IMR-90 (cell line): Measurements from ENCODE around the gene UGT1A10. TPM values are rescaled to one million over a fixed set of nuclear protein-coding genes. Genes with fewer than 3 reads are reported as not detected.

Source experiments
- ATAC-seq: fragments of 200-7000 bp; cut with Tn5 transposase; 2 replicates; pipeline ENCODE4 v1.9.1; 2020; ENCODE audit warnings: low read depth, mild to moderate bottlenecking, moderate library complexity
- BruUV-seq: library from RNA; stranded (reverse); fragments of 400-500 nt; replicated peaks from 2 replicates; lab custom pipeline; 2021; lab: Mats Ljungman, UMichigan
- CTCF ChIA-PET: fragments of 300-600 bp; formaldehyde crosslinking; extraction: SDS; loops from one replicate; lab custom pipeline; 2021; ENCODE audit warnings: antibody characterized with exemption; lab: Yijun Ruan, JAX
- POLR2A ChIA-PET: fragments of 300-600 bp; sonication (Branson Sonifier 250); formaldehyde crosslinking; loops from one replicate; lab custom pipeline; 2022; ENCODE audit warnings: antibody characterized with exemption; ENCODE audit not compliant: unreplicated experiment; lab: Charles Lee
- DNase-seq: peaks from one replicate; pipeline ENCODE4 v3.0.0; 2013
- H2AFZ ChIP-seq: replicated peaks from 2 replicates; pipeline ENCODE3; 2013; ENCODE audit warnings: low read length, mild to moderate bottlenecking; ENCODE audit not compliant: poor library complexity
- H2AK5ac ChIP-seq: 2 replicates; pipeline ENCODE4 v1.6.1; 2013; ENCODE audit warnings: low read depth, low read length, inconsistent platforms
- H2AK9ac ChIP-seq: replicated peaks from 2 replicates; pipeline ENCODE3; 2013; ENCODE audit warnings: mild to moderate bottlenecking, low read depth, low read length, moderate library complexity; ENCODE audit not compliant: poor library complexity
- H2BK120ac ChIP-seq: 2 replicates; pipeline ENCODE4 v1.6.1; 2013; ENCODE audit warnings: low read depth, low read length, inconsistent platforms
- H2BK15ac ChIP-seq: 3 replicates; pipeline ENCODE4 v1.6.1; 2013; ENCODE audit warnings: low read depth, low read length, inconsistent platforms
- H2BK20ac ChIP-seq: 2 replicates; pipeline ENCODE4 v1.6.1; 2013; ENCODE audit warnings: low read depth, mild to moderate bottlenecking, inconsistent platforms, low read length, moderate library complexity
- H2BK5ac ChIP-seq: 2 replicates; pipeline ENCODE4 v1.6.1; 2013; ENCODE audit warnings: mild to moderate bottlenecking, low read depth, low read length, inconsistent platforms; ENCODE audit not compliant: poor library complexity, severe bottlenecking
- H3K14ac ChIP-seq: replicated peaks from 2 replicates; pipeline ENCODE4 v1.6.1; 2013; ENCODE audit warnings: low read depth, low read length, inconsistent platforms
- H3K18ac ChIP-seq: 2 replicates; pipeline ENCODE4 v1.6.1; 2013; ENCODE audit warnings: low read depth, low read length, control low read depth
- H3K23ac ChIP-seq: 2 replicates; pipeline ENCODE4 v1.6.1; 2013; ENCODE audit warnings: low read depth, low read length, inconsistent platforms
- H3K27ac ChIP-seq: 2 replicates; pipeline ENCODE4 v1.5.1; 2013; ENCODE audit warnings: mild to moderate bottlenecking, control low read depth, low read length; ENCODE audit not compliant: insufficient read depth
- H3K27me3 ChIP-seq: 2 replicates; pipeline ENCODE4 v1.6.1; 2013; ENCODE audit warnings: low read length; ENCODE audit not compliant: control insufficient read depth, insufficient read depth
- H3K36me3 ChIP-seq: 2 replicates; pipeline ENCODE4 v1.6.1; 2013; ENCODE audit warnings: low read length, mixed read lengths; ENCODE audit not compliant: control insufficient read depth, insufficient read depth
- H3K4ac ChIP-seq: 2 replicates; pipeline ENCODE4 v1.6.1; 2013; ENCODE audit warnings: low read depth, low read length, inconsistent platforms
- H3K4me1 ChIP-seq: 2 replicates; pipeline ENCODE4 v1.6.1; 2013; ENCODE audit warnings: low read length, mixed read lengths; ENCODE audit not compliant: control insufficient read depth, insufficient read depth
- H3K4me2 ChIP-seq: 2 replicates; pipeline ENCODE4 v1.6.1; 2013; ENCODE audit warnings: low read depth, mild to moderate bottlenecking, control low read depth, low read length, moderate library complexity
- H3K4me3 ChIP-seq: 2 replicates; pipeline ENCODE4 v1.5.1; 2013; ENCODE audit warnings: low read depth, mild to moderate bottlenecking, control low read depth, low read length, moderate library complexity; ENCODE audit not compliant: insufficient read depth
- H3K56ac ChIP-seq: 2 replicates; pipeline ENCODE4 v1.6.1; 2013; ENCODE audit warnings: low read length, inconsistent platforms; ENCODE audit not compliant: insufficient read depth; ENCODE audit errors: extremely low read depth
- H3K79me1 ChIP-seq, 2 experiments: 2 replicates each; pipeline ENCODE4 v1.6.1; 2013; ENCODE audit warnings: low read length in 2 of 2, inconsistent platforms in 1 of 2, low read depth in 1 of 2
- H3K9ac ChIP-seq: 2 replicates; pipeline ENCODE4 v1.6.1; 2013; ENCODE audit warnings: low read depth, low read length, control low read depth
- H3K9me1 ChIP-seq: 2 replicates; pipeline ENCODE4 v1.6.1; 2013; ENCODE audit warnings: low read length, inconsistent platforms; ENCODE audit not compliant: insufficient read depth
- H3K9me3 ChIP-seq: 2 replicates; pipeline ENCODE4 v1.6.1; 2013; ENCODE audit warnings: low read length; ENCODE audit not compliant: control insufficient read depth, insufficient read depth
- H4K20me1 ChIP-seq: 2 replicates; pipeline ENCODE4 v1.6.1; 2013; ENCODE audit warnings: low read length, inconsistent platforms; ENCODE audit not compliant: insufficient read depth
- H4K5ac ChIP-seq: 2 replicates; pipeline ENCODE4 v1.6.1; 2013; ENCODE audit warnings: mild to moderate bottlenecking, low read depth, low read length, control low read depth
- H4K8ac ChIP-seq, 2 experiments: 2 replicates each; pipeline ENCODE4 v1.6.1; 2013; ENCODE audit warnings: low read depth in 2 of 2, low read length in 2 of 2, control low read depth in 1 of 2, inconsistent platforms in 1 of 2
- H4K91ac ChIP-seq: 2 replicates; pipeline ENCODE4 v1.6.1; 2013; ENCODE audit warnings: low read depth, low read length, inconsistent platforms; ENCODE audit not compliant: insufficient read depth
- BHLHE40 ChIP-seq: fragments of 150-350 bp; IDR thresholded peaks from 2 replicates; pipeline ENCODE4 v1.6.1; 2016; ENCODE audit warnings: mild to moderate bottlenecking, low read depth, low read length
- CEBPB ChIP-seq: IDR thresholded peaks from 2 replicates; pipeline ENCODE4 v1.6.1; 2012; ENCODE audit warnings: low read depth, low read length, improper control_type of control experiment
- CHD1 ChIP-seq: IDR thresholded peaks from 2 replicates; pipeline ENCODE4 v1.6.1; 2012; ENCODE audit warnings: low read depth, low read length, improper control_type of control experiment
- CTCF ChIP-seq: conservative IDR thresholded peaks from 2 replicates; pipeline ENCODE4 v1.5.1; 2012; ENCODE audit warnings: mild to moderate bottlenecking, low read depth, low read length, improper control_type of control experiment
- FOS ChIP-seq: fragments of 150-350 bp; IDR thresholded peaks from 2 replicates; pipeline ENCODE4 v1.6.1; 2016; ENCODE audit warnings: low read depth, low read length
- MAFK ChIP-seq: IDR thresholded peaks from 2 replicates; pipeline ENCODE4 v1.6.1; 2012; ENCODE audit warnings: low read depth, low read length, improper control_type of control experiment
- NFE2L2 ChIP-seq: fragments of 150-350 bp; IDR thresholded peaks from 2 replicates; pipeline ENCODE4 v1.6.1; 2016; ENCODE audit warnings: low read depth, mild to moderate bottlenecking, low read length
- RAD21 ChIP-seq: IDR thresholded peaks from 2 replicates; pipeline ENCODE4 v1.6.1; 2012; ENCODE audit warnings: low read length, improper control_type of control experiment
- SMC3 ChIP-seq: fragments of 150-350 bp; IDR thresholded peaks from 2 replicates; pipeline ENCODE4 v1.6.1; 2016; ENCODE audit warnings: low read depth, mild to moderate bottlenecking, antibody characterized with exemption, low read length, moderate library complexity
- WGBS, 2 experiments: methylation state at CpG; one replicate each; pipeline versions ENCODE4 v1.1.5 to v1.1.7; 2013; ENCODE audit warnings: missing lambda C conversion rate in 2 of 2; ENCODE audit not compliant: insufficient read length in 1 of 2; ENCODE audit errors: extremely low coverage in 2 of 2; 5-methylcytosine and 5-hydroxymethylcytosine counted together
- dilution Hi-C: fragments of 300-500 bp; cut with HindIII; formaldehyde crosslinking; loops from one replicate; pipeline ENCODE4 v1.14.3; 2018; ENCODE audit warnings: low sequenced_read_pairs; ENCODE audit not compliant: unreplicated experiment
- in situ Hi-C: fragments of 300-500 bp; cut with MboI; formaldehyde crosslinking; loops from 3 replicates; pipeline ENCODE4 v1.14.3; 2019; ENCODE audit warnings: low sequenced_read_pairs, inconsistent platforms, mixed read lengths
- intact Hi-C: fragments of 100-400 bp; cut with micrococcal nuclease; formaldehyde crosslinking; loops from 2 replicates; pipeline ENCODE4 v1.10.0; 2022
- polyA plus RNA-seq, 3 experiments: library from polyadenylated mRNA; depleted of rRNA; stranded (reverse); fragments of >200 nt; gene quantifications; 2 replicates each; pipeline ENCODE4 v1.2.3, GENCODE V29; 2012; ENCODE audit warnings: low replicate concordance in 1 of 3
- total RNA-seq: library from RNA; depleted of rRNA; stranded (reverse); fragments of >200 nt; gene quantifications from 2 replicates; pipeline ENCODE4 v1.2.3, GENCODE V29; 2012
- TF ChIP-seq, protein P1 (sequence below): fragments of 150-350 bp; IDR thresholded peaks from 2 replicates; pipeline ENCODE4 v1.6.1; 2017; ENCODE audit warnings: mild to moderate bottlenecking, antibody characterized with exemption, low read length, low read depth

The UGT1A10 gene
- total and polyA plus RNA-seq, 2 of the 4 experiments (the other 2 are of a cell fraction), result not detected

GRCh38 chr2:233680361-233681045 is 44.3 kb downstream of the UGT1A10 start:
- Histone ChIP-seq H3K9ac (no peak overlapping the region), H4K5ac (no peak overlapping the region), H3K56ac (no peak overlapping the region), H3K18ac (no peak overlapping the region), H2BK15ac (no peak overlapping the region), H2BK5ac (no peak overlapping the region), H4K91ac (no peak overlapping the region), H2AK9ac (no peak overlapping the region), H3K36me3 (no peaks in the 10 kb centered on the region), H4K20me1 (no peaks in the 10 kb centered on the region), H3K4me1 (no peaks in the 10 kb centered on the region), H2AK5ac (no peak overlapping the region), H3K4me2 (no peak overlapping the region), H2BK120ac (no peak overlapping the region), H2AFZ (no peak overlapping the region), H3K4me3 (no peak overlapping the region), H3K27ac (no peak overlapping the region), H2BK20ac (no peak overlapping the region), H3K23ac (no peak overlapping the region), H3K9me1 (no peaks in the 10 kb centered on the region), H3K27me3 (peaks cover 2% of the 10 kb centered on the region), H3K79me1 (no peaks in the 10 kb centered on the region), H3K9me3 (no peaks in the 10 kb centered on the region), H3K4ac (no peak overlapping the region), H4K8ac (no peak overlapping the region), H3K14ac (no peak overlapping the region)
- no peak for TF ChIP-seq FOS
- TF ChIP-seq SMC3, result no peak
- no peak for TF ChIP-seq CHD1
- TF ChIP-seq NFE2L2, result no peak
- TF ChIP-seq CTCF, result no peak
- TF ChIP-seq, protein P1, sequence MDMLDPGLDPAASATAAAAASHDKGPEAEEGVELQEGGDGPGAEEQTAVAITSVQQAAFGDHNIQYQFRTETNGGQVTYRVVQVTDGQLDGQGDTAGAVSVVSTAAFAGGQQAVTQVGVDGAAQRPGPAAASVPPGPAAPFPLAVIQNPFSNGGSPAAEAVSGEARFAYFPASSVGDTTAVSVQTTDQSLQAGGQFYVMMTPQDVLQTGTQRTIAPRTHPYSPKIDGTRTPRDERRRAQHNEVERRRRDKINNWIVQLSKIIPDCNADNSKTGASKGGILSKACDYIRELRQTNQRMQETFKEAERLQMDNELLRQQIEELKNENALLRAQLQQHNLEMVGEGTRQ, result no peak
- no peak for TF ChIP-seq RAD21
- no peak for TF ChIP-seq CEBPB
- no peak for TF ChIP-seq MAFK
- no peak for TF ChIP-seq BHLHE40
- dilution Hi-C loops, result no loop called here
- ATAC-seq, result no peak
- POLR2A ChIA-PET, result no interaction called here
- WGBS, 2 experiments, result 60% methylated on average over 1 of the region's 4 CpGs; no CpG with 5 or more reads in 1 of the 2 experiments
- CTCF ChIA-PET, result no interaction called here
- no TSS peak for BruUV-seq
- no peak for DNase-seq
- intact Hi-C loops, result no loop called here
- in situ Hi-C loops, result no loop called here
